ENCODE results near the gene NEK7. TPM values are rescaled to one million over a fixed set of nuclear protein-coding genes. Genes with fewer than 3 reads are reported as not detected.
"Not testable (repeated sequence)": the region's sequence is repeated elsewhere in the genome, so short reads cannot be mapped to it uniquely, and the experiment has no call there.

NEK7 gene
- total and polyA plus RNA-seq, 9 of the 15 experiments (the other 6 are each of a cell fraction or from before 2014, with no cell fraction given), result 8.5 to 37.3 (median 27.7) TPM

DNA sequence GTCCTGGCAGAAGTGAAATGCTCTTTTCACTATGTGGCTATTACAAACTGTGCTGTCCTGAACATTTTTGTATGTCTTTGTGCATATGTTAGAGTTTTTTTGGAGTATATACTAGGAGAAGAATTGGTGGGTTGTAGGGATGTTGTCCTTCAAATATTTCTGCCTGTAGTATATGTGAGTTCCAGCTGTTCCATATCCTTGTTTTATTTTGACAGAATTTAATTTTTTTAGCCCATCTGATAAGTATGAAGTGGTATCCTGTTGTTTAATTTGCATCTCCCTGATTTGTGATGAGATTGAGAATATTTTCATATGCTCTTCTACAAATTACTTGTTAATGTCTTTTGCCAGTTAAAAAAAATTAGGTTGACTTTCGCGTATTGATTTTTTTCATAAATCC lies 34.3 kb downstream of the NEK7 start (continued):
- TF ChIP-seq ETV1 (tag; conservative IDR thresholded peaks at IDR 0.05; ENCODE audit: low read depth), result no peak
- no peak for TF ChIP-seq GATA2 (CRISPR knock-in tag; IDR thresholded peaks at IDR 0.05)
- TF ChIP-seq ZNF644 (tag; IDR thresholded peaks at IDR 0.05; ENCODE audit: low read depth), result no peak
- TF ChIP-seq ZFPM2 (CRISPR knock-in tag; IDR thresholded peaks at IDR 0.05), result no peak

DNA sequence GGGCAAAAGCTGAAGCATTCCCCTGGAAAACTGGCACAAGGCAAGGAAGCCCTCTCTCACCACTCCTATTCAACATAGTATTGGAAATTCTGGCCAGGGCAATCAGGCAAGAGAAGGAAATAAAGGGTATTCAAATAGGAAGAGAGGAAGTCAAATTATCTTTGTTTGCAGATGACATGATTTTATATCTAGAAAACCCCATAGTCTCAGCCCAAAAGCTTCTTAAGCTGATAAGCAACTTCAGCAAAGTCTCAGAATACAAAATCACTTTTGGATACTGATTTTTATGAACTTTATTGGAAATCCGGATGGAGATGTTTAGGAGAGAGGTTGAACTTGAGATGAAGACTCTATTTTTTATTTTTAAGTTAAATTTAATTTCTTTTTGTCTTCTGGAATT lies 37.1 kb downstream of the NEK7 start:
- H2AFZ ChIP-seq (ENCODE audit: low read depth, low read length); in situ Hi-C loops (cut with MboI); DNase-seq (ENCODE audit: extremely low read depth in 1 of 4, low spot score in 3 of 4); H3K9ac ChIP-seq (ENCODE audit: insufficient read depth in 1 of 2, low read depth in 2 of 2, low read length in 2 of 2); FAIRE-seq; H3K4me3 ChIP-seq; H3K9me1 ChIP-seq (ENCODE audit: control insufficient read depth, insufficient read depth, low read length); BruUV-seq (replicated peaks); H3K36me3 ChIP-seq (ENCODE audit: control insufficient read depth, insufficient read depth, low read length); ATAC-seq; H3K27me3 ChIP-seq (ENCODE audit: control insufficient read depth in 2 of 2, insufficient read depth in 2 of 2, low read length in 2 of 2); CTCF ChIA-PET (ENCODE audit: low intra/inter-chr PET ratio); H3K4me1 ChIP-seq (replicated peaks in 1 of 2; ENCODE audit: control insufficient read depth in 2 of 2, insufficient read depth in 2 of 2, low read length in 2 of 2); H3K4me2 ChIP-seq (ENCODE audit: insufficient read depth, low read length); intact Hi-C loops (cut with micrococcal nuclease); H3K9me3 ChIP-seq (replicated peaks; ENCODE audit: control insufficient read depth, insufficient read depth, low read depth, low read length); H3K27ac ChIP-seq (ENCODE audit: extremely low read depth, low read depth, low read length): not testable (repeated sequence)
- TF ChIP-seq CBFA2T2 (conservative IDR thresholded peaks at IDR 0.05) (peak; percentile 41; the same call in 1 of the 2 replicates), RCOR1 (IDR thresholded peaks at IDR 0.05; ENCODE audit: borderline replicate concordance in 1 of 2, low read depth in 2 of 2, low read length in 2 of 2) (0 out of 4 replicates have a peak, but pooled peaks of 1 of the 2 experiments have one; percentile 18), KDM1A (IDR thresholded peaks at IDR 0.05) (peak; percentile 18 to 54; a peak in 1 of 4 replicates), TCF3 (CRISPR knock-in tag; IDR thresholded peaks at IDR 0.05) (peak; percentile 60), ARID1B (IDR thresholded peaks at IDR 0.05) (peak; percentile 75), CBFA2T3 (IDR thresholded peaks at IDR 0.05) (peak; percentile 69), KLF16 (IDR thresholded peaks at IDR 0.05) (0 out of 2 replicates have a peak, but pooled peaks have one; percentile 11), HDAC2 (IDR thresholded peaks at IDR 0.05) (0 out of 2 replicates have a peak, but pooled peaks have one; percentile 42), TAL1 (IDR thresholded peaks at IDR 0.05) (peak; percentile 67), NCOR1 (IDR thresholded peaks at IDR 0.05) (peak; percentile 44; the same call in 1 of the 2 replicates)
- WGBS (ENCODE audit: insufficient coverage, low coverage, missing lambda C conversion rate), result 5% methylated on average over 1 of the region's 1 CpG
- peaks cover 50% of the 10 kb centered on the region for H3K79me2 ChIP-seq (ENCODE audit: control insufficient read depth, insufficient read depth, low read length)
- POLR2A ChIA-PET, result interaction anchor here (0.6 to 0.8 kb wide), 4 partner anchors 36 to 469 kb away, joined by 3 read pairs; no protein-coding TSS in a partner anchor
- peaks cover 20% of the 10 kb centered on the region; the same call in 1 of the 2 replicates for H4K20me1 ChIP-seq (replicated peaks; ENCODE audit: control insufficient read depth, insufficient read depth, low read length)
